DMS 273 (cell line): ENCODE results near the gene PLPP6.

Experiments
- DNase-seq: peaks from one replicate; lab custom pipeline; 2025; ENCODE audit not compliant: unreplicated experiment; lab: John Stamatoyannopoulos, UW

Gene PLPP6

GRCh38 chr9:4690144-4690543, 28.1 kb downstream of the PLPP6 start:
- DNase-seq = no peak

GRCh38 chr9:4691795-4692194, 29.7 kb downstream of the PLPP6 start:
- no peak for DNase-seq

GRCh38 chr9:4700091-4700490, 38.0 kb downstream of the PLPP6 start:
- no peak for DNase-seq

- DNase-seq = no peak
Observed at GRCh38 chr9:4700932-4701331, 38.8 kb downstream of the PLPP6 start.

- no peak for DNase-seq
Observed at GRCh38 chr9:4701526-4701925, 39.4 kb downstream of the PLPP6 start.

GRCh38 chr9:4704129-4704528, 42.0 kb downstream of the PLPP6 start:
- DNase-seq = no peak

- no peak for DNase-seq
Observed at GRCh38 chr9:4706021-4706420, 43.9 kb downstream of the PLPP6 start.

- DNase-seq = no peak
Observed at GRCh38 chr9:4706971-4707622, 45.0 kb downstream of the PLPP6 start.

- DNase-seq = no peak
Observed at GRCh38 chr9:4709380-4709779, 47.3 kb downstream of the PLPP6 start.

- DNase-seq = no peak
Observed at GRCh38 chr9:4713849-4714248, 51.8 kb downstream of the PLPP6 start.

GRCh38 chr9:4714266-4715016, 52.3 kb downstream of the PLPP6 start:
- peak; percentile 10 for DNase-seq
